Epidermal melanocyte (primary cell): Measurements from ENCODE around the gene SUMF2.
"Not testable (repeated sequence)": the region's sequence is repeated elsewhere in the genome, so short reads cannot be mapped to it uniquely, and the experiment has no call there.

Source experiments
- DNase-seq: peaks from one replicate; pipeline ENCODE4 v3.0.0; 2011; ENCODE audit warnings: low spot score; ENCODE audit not compliant: insufficient read length

The SUMF2 gene

DNA sequence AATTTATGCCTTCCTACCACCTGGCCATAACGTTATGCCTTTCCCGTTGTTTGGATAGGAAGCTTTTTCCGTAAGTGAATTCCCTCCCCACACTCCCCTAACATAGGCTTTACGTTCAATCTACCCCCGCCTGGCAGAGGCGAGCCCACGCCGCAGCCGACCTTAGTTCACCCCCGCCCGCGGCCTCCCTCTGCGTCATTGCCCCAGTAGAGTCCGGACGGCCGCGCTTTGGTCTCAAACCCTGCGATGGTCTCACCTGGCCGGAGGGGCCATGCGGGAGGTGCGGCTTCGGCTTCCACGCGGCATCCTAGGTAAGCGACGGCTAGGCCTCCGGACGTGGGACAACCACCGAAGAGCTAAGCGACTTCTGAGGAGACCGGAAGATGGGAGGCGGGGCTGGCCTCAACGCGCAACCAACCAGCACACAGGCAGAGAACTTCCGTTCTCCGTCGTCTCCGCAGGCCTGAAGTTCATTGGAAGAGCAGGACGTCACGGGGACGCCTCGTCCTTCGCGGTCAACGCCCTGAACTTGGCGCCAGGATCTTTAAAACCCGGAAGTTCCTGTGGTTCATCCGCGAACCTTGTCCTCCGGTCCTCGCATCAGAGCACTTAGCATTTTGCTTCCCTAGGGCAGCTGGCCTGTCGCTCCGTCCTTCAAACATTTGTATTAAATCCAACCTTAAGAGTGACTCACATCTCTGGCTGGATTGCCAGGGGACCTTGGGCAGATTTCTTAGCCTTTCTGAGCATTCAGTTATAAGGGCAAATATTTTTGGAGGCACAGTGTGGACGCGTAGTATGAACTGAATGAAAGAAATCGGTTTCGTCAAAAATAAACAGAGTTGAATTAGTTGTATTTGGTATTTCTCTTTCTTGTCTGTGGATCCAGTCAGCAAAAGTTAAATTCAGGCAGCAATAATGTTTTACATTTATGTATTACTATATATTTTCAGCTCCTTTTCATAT is 42.3 kb downstream of the SUMF2 start, which contains the start of gene CHCHD2:
Gene CHCHD2, minus strand, starts transcription at position 369 of the 966 bp plus-strand sequence. Its CDS starts 63 bp downstream, at position 306.
- peak; percentile 98 for DNase-seq

DNA sequence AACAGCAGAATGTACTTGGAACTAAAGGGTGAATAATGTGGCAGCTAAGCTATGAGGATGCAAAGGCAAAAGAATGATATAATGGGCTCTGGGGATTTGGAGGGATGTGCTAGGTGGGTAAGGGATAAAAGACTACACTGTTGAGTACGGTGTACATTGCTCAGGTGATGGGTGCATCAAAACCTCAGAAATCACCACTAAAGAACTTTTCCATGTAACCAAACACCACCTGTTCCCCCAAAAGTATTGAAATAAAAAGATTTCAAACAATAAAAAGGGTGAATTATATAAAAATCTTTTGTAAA is 43.8 kb downstream of the SUMF2 start:
- no peak for DNase-seq

DNA sequence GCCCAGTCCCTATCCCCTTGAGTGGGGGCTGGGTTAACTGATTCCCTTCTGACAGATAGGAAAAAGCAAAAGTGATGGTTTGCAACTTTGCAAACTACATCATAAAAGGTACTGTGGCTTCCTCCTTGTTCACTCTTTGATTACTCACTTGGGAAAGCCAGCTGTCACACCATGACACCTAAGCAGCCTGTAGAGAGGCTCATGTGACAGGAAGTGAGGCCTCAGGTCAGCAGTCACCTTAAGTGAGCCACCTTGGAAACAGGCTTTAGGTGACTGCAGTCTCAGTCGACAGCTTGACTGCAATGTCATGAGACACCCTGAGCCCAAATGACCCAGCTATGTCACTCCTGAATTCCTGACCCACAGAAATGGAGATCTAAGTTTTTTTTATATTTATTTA is 46.5 kb downstream of the SUMF2 start:
- no peak for DNase-seq

DNA sequence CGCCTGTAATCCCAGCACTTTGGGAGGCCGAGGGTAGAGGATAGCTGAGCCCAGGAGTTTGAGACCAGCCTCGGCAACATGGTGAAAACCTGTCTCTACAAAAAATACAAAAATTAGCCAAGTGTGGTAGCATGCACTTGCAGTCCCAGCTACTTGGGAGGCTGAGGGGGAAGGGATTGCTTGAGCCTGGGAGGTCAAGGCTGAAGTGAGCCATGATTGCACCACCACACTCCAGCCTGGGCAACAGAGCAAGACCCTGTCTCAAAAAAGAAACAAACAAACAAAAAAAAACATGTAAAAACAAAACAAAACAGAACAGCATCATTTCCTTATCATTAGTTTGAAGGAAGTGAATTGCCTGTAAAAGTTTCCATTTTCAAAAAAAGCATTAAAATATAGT is 48.2 kb downstream of the SUMF2 start:
- DNase-seq = not testable (repeated sequence)

DNA sequence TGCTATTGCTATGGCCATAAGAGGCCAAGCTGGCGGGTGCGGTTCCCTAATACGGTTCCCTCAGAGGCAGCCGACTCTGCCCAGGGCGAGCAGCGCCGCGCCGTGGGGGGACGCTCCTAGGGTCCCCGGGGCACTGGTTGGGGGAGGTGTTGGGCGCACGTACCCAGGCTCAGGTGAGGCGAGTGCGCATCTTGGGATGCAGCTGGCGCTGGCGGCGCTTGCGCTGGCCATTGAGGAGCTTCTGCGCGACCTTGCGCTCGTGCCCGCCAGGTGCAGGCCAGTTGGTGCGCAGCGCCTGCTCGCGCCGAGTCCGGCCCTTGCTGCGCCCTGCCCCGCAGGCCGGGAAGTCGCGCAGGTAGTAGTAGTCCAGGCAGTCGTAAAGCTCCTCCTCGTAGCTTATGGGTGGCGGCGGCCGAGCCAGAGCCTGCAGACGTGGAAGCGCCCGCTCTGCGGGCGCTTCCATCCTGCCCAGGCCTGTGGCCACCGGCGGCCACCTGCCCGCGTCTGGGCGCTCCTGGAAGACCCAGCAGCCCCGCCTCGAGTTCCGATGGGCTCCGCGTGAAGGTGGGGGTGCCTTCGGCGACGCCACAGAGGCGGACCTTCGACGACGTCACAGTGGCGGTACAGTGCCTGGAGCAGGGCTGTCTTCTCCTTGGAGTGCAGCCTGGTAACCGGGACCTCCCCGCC is 51.9 kb downstream of the SUMF2 start, which contains the start of gene NUPR2:
Gene NUPR2, minus strand, starts transcription at position 566 of the 687 bp plus-strand sequence. Its CDS starts 103 bp downstream, at position 463.
- no peak for DNase-seq

DNA sequence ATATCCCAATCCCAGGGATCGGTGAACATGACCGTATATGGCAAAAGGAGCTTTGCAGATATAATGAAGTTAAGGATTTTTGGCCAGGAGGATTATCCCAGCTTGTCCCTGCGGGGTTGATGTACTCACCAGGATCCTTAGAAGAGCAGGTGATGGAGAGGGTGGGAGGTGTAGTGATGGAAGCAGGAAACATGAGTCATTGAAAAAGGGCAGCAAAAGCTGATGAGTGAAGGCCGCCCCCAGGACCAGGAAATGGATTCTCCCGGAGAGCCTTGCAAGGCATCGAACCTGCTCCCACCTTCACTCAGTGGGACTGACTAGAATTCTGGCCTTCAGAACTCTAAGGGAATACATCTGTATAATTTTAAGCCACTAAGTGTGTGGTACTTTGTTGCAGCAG is 57.4 kb downstream of the SUMF2 start:
- no peak for DNase-seq

DNA sequence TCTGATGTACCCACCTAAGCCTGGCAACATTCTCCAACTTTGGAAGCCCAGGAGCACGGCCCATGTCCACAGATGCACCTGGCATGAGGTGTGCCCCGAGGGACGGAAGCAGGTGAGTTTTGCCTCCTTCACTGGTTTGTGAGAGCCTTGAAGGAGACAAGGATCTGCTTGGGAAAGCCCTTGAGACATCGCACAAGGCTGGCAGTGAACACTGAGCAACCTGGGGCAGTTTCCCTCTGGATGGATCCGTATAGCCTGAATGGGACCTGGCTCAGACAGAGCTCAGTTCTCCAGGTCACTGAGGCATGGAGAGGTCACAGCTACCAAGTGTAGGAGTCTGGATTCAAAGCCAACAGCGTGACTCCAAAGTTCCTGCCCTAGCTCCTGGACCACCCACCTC is 60.9 kb downstream of the SUMF2 start:
- no peak for DNase-seq

DNA sequence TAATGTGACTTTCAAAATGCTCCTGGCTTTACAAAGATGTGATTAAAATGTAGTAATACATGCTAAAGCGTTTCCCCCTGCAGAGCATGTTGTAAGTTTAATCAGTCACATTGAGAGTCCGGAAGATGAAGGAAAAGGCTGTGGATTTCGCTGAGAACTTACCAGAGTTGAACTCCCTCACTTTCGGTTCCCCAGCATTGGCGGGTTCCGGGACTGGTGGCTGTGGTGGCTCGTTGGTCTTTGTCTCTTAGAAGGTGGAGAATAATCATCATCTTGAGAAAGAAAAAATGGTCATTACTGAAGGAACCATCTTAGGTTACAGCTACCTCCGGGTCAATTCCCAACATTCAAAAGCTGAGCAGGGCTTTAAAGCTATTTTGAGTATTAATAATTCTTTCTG is 61.7 kb downstream of the SUMF2 start:
- DNase-seq = no peak

DNA sequence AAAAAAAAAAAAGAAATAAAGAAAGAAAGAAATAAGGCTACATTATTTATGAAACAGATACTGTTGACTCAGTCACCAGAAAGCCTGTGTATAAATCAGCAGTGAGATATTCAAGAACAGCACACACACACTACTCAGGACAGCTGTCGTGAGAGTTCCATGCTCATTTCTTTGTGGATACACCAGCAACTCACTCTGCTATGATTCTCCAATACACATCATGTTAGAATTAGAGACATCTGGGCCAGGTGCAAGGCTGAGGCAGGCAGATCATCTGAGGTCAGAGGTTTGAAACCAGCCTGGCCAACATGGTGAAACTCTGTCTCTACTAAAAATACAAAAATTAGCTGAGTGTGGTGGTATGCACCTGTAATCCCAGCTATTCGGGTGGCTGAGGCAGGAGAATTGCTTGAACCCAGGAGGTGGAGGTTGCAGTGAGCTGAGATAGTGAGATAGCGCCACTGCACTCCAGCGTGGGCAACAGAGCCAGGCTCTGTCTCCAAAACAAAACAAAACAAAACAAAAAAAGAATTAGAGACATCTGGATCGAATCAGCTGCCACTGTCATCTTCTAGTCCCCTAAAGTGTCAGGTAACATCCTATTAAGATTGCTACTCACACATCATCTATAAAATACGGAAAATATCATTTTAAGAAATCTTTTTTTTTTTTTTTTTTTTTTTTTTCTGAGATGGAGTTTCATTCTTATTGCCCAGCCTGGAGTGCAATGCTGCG is 63.3 kb downstream of the SUMF2 start:
- no peak for DNase-seq
